T47D (cell line): ENCODE results near the gene CPNE8.

ENCODE experiments used
- DNase-seq, 2 experiments: peaks; one replicate each; pipeline versions ENCODE4 v3.0.0 to v3.0.0-alpha.2; 2011 to 2012; ENCODE audit warnings: low read depth in 1 of 2, low spot score in 1 of 2
- JUND ChIP-seq: IDR thresholded peaks from 2 replicates; pipeline ENCODE4 v1.6.1; 2012; ENCODE audit warnings: low read depth
- in situ Hi-C: cut with HindIII; loops from 2 replicates; pipeline ENCODE4 v1.10.0; 2016; ENCODE audit warnings: low sequenced_read_pairs, low pct_unique_long_range_greater_than_20kb

Gene CPNE8

DNA sequence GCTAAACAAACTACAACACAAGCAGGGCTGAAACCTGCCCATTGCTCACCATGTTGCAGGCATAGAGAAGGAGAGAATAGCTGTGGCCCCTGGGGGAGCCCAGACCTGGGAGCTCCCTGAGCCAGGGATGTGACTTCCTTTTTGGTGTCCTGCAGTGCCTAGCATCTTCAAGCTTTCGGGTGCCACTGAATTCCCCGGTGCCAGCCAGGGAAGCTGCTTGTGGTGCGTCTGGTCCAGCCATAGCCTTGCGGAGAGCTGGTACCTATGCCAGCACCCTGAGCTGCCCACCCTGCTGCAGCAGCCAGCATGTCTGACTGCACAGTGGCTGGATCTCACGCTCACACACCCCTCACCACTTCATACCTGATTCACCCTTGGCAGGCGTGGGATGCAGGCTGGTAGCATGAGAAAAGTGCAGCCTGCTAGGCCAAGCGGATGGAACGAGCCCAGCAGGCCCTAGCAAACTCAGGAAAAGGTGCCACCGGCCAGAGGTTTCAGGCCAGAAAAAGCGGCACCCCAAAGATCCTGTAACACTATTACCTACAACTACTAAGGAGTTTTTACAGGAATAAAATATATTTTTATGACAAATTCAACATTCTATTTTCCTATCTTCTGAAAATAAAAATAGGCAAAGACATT is 183.7 kb downstream of the CPNE8 start:
- TF ChIP-seq JUND, result no peak
- DNase-seq, result no peak
- in situ Hi-C loops, result no loop called here

DNA sequence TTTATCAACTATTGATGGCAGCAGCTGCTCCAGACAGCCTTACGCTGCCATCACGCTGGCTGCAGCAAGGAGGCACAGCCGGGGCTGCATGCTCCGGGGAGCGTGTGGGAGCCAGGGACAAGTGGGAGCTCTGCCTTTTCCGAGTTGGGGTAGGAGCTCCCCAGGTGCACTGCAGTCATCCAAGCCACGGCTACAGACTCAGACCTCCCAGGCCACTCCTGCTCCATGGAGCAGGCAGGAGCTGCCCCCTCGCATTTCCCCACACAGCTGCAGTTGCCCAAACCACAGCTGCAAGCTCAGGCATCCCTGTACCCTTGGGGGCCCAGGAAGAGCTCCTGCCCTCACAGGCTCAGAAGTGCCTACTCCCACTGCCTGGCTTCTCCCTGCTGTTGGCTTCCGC is 184.7 kb downstream of the CPNE8 start:
- in situ Hi-C loops, result no loop called here
- no peak for DNase-seq
- TF ChIP-seq JUND, result no peak

DNA sequence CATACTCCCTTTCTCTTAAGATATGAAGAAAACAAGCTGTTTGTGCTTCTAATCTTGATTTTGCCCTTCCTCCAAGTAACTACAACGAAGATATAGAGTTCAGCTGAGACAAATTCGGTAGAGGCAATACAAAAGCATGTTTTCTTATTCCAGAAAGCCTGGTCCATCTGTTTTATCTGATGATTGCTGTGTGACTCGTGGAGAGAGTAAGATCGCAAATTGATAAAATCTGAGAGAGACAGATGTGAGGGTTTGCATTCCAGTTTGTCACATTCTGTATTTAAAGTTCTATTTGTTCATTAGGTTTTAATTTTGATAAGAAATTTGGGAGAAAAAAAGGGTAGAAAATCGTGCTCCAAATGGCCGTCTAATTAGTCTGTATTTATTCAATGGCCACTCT is 192.1 kb downstream of the CPNE8 start:
- no peak for TF ChIP-seq JUND
- no peak for DNase-seq

DNA sequence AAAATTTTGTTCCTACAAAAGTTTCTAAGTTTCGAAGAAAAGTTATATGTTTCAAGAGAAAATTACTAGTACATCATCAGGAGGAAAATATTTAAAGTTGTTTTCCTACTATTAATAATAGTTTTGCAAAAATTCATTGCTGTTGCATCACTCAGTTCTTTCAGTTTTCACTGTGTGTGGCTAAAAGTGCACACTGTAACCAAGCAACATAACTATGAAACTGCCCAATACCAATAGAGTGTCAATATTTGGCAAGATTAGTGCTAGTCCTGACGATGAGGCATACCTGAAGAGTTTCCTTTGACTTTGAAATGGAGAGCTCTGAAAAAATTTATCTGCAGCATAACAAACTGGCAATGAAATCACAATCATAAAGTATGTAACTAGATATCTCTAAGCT is 194.3 kb downstream of the CPNE8 start:
- peak in 1 of 2 experiments; percentile 16 for DNase-seq
- no peak for TF ChIP-seq JUND
- in situ Hi-C loops, result no loop called here

More for the DNA sequence above, 192.1 kb downstream of the CPNE8 start:
- in situ Hi-C loops, result no loop called here

DNA sequence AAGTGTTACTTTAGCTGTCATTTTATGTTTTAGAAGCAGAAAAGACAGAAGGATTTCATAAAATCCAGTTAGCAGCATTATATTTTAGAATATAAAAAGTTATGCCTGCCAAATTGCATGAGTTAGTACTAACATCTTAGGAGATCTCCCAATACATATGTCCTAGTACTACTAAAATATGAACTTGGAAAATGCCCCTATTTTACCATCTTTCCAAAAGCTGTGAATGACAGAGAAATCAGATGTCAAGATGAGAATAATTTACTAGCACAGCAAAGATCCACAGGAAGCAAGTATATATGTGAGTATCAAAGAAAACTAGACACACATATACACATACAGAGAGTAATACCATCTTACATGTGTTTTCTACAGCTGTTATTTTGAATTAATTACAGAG is 196.9 kb downstream of the CPNE8 start:
- no peak for TF ChIP-seq JUND
- in situ Hi-C loops, result no loop called here
- no peak for DNase-seq

DNA sequence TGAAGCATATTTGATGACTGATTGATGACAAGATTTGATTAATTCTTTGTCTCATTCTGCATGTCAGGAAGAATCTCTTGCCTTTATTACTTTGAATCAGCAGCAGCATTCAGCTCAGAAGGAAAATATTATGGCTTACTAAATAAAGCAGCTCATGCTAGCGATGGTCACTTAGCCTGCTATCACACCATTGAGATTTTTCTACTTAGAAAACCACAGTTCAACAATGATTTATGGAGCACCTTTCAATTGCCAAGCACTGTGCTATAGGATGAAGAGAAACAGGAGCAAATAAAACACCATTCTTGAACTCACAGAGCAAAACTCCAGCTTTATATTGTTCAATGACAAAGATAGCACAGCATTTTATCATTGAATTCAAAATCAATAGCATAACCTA is 197.7 kb downstream of the CPNE8 start:
- TF ChIP-seq JUND, result no peak
- in situ Hi-C loops, result no loop called here
- no peak for DNase-seq

DNA sequence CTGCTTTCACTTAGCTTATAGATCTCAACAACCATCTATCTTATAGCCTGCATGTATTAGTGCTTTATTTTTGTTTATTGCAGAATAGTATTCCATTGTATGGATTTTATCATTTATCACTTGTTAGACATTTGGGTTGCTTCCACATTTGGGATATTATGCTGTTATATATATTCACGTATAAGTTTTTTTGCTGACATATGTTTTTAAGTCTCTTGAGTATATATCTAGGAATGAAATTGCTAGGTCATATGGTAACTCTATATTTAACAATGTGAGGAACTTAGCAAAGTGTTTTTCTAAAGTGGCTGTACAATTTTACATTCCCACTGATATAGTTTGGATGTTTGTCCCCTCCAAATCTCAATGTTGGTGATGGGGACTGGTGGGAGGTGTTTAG is 208.1 kb downstream of the CPNE8 start:
- in situ Hi-C loops, result no loop called here
- TF ChIP-seq JUND, result no peak
- DNase-seq, result no peak

DNA sequence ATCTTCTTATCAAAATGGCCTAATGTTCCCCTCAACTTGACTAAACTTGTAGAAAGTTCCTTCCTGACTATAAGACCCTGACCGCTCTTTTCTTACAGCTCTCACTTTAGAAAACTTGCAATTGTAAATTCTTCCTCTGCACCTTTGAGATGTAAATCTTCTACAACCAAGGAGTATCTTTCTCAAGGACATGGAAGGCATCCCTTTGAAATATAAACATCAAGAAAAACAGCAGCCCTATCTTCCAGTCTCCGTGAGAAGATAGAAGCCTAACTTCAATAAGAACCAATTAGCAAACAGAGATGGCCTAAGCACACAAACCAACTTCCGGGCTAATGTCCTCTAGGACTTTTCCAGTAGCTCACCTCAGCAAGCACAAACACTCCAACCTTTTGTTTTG is 210.3 kb downstream of the CPNE8 start:
- in situ Hi-C loops, result no loop called here
- TF ChIP-seq JUND, result no peak
- DNase-seq, result no peak

DNA sequence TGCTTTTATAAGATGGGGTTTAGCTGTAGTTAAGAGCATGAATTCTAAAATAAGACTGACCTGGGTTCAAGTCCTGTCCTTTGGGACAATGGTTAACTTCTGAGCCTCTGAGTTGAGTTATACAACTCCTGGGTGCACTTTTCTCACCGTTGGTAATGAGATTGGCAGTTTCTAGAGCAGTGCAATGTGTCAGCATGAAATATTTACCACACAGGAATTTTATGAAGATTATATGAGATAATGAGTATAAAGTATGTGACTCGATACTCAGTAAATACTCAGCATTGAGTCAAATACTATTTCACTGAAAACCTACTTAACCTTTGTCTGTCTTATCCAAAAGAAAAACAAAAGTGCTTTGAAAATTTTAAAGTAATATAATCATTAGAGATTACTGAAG is 214.2 kb downstream of the CPNE8 start:
- in situ Hi-C loops, result no loop called here
- TF ChIP-seq JUND, result no peak
- no peak for DNase-seq

DNA sequence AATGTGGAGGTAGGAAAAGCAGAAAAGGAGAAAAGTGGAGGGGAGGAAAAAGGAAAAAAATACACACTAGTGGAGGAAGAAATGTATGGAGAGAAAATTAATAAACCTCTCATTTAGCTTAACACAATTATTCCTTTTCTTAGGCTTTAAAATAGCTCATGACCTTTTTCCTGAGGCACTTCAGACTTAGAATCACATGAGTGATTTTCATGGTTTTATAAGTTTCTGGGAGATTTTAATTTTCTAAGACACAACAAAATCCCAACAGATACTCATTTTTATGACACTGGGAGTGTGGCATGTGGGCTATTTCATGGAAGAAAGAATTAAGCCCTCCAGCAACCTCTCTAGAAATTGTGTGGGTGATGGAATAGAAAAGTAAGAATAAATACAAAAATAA is 214.7 kb downstream of the CPNE8 start:
- in situ Hi-C loops, result no loop called here
- DNase-seq, result no peak
- TF ChIP-seq JUND, result no peak

DNA sequence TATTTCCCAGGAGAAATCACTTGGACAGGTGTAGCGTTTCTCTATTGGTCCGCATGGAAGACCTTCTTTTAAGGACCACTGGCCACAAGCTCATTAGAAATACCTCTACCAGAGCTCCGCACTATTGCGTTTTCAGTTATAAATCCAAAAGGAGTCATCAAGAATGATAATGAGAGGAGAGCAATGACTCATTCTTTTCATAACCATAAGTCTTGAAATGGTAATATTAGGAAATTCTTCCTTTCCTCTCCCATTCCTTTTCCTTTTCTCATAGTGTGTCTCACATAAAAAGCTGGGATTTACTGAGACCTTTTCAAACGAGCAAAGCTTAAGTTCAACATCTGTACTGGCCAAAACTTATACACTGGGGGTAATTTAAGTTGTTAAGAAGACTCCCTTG is 215.7 kb downstream of the CPNE8 start:
- no peak for TF ChIP-seq JUND
- in situ Hi-C loops, result no loop called here
- DNase-seq, result no peak

DNA sequence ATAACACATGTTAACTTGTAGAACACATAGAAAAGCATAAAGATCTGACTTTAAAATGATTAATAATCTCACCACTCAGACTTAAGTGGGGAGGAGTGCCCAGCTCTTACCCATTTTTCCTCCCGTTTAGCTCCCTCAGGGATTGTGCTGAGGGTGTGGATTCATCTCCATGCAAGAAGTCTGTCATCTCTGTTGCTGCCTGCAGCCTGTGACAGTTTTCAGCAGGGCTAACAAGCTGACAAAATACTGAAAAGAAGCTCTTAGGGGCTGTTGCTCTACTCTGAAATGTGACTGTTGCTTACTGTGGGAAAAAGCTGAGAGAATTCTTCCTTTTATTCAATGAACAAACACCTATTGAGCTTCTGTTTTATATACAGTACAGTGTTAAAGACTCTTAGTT is 216.2 kb downstream of the CPNE8 start:
- no peak for TF ChIP-seq JUND
- in situ Hi-C loops, result no loop called here
- no peak for DNase-seq

DNA sequence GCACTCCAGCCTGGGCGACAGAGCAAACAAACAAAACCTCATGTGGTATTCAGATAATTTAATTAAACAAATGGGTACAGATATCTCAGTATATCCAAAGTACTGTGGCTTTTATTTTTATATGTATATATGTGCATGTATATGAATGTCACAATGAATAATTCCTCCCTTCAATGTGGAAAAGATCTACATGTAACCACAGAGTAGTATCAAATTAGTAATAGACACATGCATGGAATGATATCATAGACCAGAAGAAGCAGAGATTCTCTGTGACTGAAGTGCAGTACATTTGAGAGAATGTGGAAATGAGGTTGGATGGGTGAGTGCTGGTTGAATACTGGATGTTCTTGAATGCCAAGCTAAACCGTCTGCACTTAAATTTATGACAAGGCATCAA is 222.9 kb downstream of the CPNE8 start:
- in situ Hi-C loops, result no loop called here
- TF ChIP-seq JUND, result no peak
- no peak for DNase-seq

DNA sequence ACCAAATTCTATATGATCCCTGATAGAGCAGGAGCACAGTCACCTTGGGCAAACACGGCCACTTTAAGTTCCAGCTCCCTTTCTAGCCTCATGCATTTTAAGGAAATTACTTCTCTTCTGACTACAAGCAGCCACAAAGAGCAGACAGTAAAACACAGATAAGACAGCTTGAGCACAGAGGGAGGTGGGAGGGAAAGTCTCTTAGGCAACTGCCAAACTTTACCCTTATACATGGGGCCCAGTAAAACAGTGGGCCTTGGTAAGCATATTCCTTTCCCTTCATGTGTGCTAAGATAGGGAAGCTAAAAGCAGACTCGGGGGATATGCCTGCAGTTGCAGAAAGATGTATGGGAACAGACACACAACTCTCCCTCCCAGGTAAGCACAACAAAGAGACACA is 235.9 kb downstream of the CPNE8 start:
- no peak for DNase-seq
- TF ChIP-seq JUND, result no peak
- in situ Hi-C loops, result no loop called here
